H1 (cell line): Measurements from ENCODE around the gene STARD3NL. TPM values are rescaled to one million over a fixed set of nuclear protein-coding genes. Genes with fewer than 3 reads are reported as not detected.

Experiments used
- CTCF ChIA-PET: fragments of 300-600 bp; sonication (Branson Sonifier 250); formaldehyde crosslinking; loops from one replicate; lab custom pipeline; 2021; ENCODE audit not compliant: partially characterized antibody; lab: Charles Lee
- POLR2A ChIA-PET: fragments of 300-600 bp; sonication (Branson Sonifier 250); formaldehyde crosslinking; loops from one replicate; lab custom pipeline; 2021; ENCODE audit warnings: inconsistent platforms; ENCODE audit not compliant: partially characterized antibody; lab: Charles Lee
- DNase-seq, 2 experiments: peaks; one replicate each; pipeline versions ENCODE4 v3.0.0 to v3.0.0-alpha.2; 2010 to 2022; ENCODE audit warnings: low spot score in 2 of 2, low read depth in 1 of 2, mixed read lengths in 1 of 2
- FAIRE-seq: peaks from 2 replicates; lab custom pipeline; 2011; peaks lifted over from hg19 to GRCh38; lab: Jason Lieb, UNC
- H2AFZ ChIP-seq: 2 replicates; pipeline ENCODE4 v1.8.1; 2012; ENCODE audit warnings: low read length, inconsistent platforms
- H2AK5ac ChIP-seq: 2 replicates; pipeline ENCODE4 v1.6.1; 2013; ENCODE audit warnings: low read depth, low read length
- H2BK120ac ChIP-seq: replicated peaks from 2 replicates; pipeline ENCODE3; 2013; ENCODE audit warnings: low read depth, low read length, inconsistent platforms
- H2BK12ac ChIP-seq: 2 replicates; pipeline ENCODE4 v1.6.1; 2013; ENCODE audit warnings: low read depth, low read length
- H2BK15ac ChIP-seq: 2 replicates; pipeline ENCODE4 v1.6.1; 2013; ENCODE audit warnings: low read length
- H2BK20ac ChIP-seq: 2 replicates; pipeline ENCODE4 v1.6.1; 2013; ENCODE audit warnings: low read length
- H2BK5ac ChIP-seq: 2 replicates; pipeline ENCODE4 v1.6.1; 2013; ENCODE audit warnings: low read depth, low read length
- H3K14ac ChIP-seq: 2 replicates; pipeline ENCODE4 v1.6.1; 2013; ENCODE audit warnings: inconsistent platforms; ENCODE audit not compliant: insufficient read length
- H3K18ac ChIP-seq: 2 replicates; pipeline ENCODE4 v1.6.1; 2013; ENCODE audit warnings: low read length; ENCODE audit errors: extremely low read depth
- H3K23ac ChIP-seq: 2 replicates; pipeline ENCODE4 v1.6.1; 2013; ENCODE audit warnings: inconsistent platforms; ENCODE audit not compliant: insufficient read length
- H3K23me2 ChIP-seq: 2 replicates; pipeline ENCODE4 v1.6.1; 2013; ENCODE audit warnings: low read depth, low read length
- H3K27ac ChIP-seq: 2 replicates; pipeline ENCODE4 v1.6.1; 2011; ENCODE audit warnings: low read depth, low read length, inconsistent platforms
- H3K27me3 ChIP-seq, 4 experiments: replicated peaks in 1 of 4; 1 replicate in 1 of 4; 2 replicates in 3 of 4; pipeline versions ENCODE4 v1.6.1 to v1.8.1; 2011 to 2013; ENCODE audit warnings: low read length in 3 of 4, mild to moderate bottlenecking in 3 of 4, inconsistent platforms in 2 of 4, mixed read lengths in 2 of 4, moderate library complexity in 1 of 4; ENCODE audit not compliant: control insufficient read depth in 3 of 4, insufficient read depth in 3 of 4; ENCODE audit errors: extremely low read depth in 1 of 4
- H3K36me3 ChIP-seq, 4 experiments: 2 replicates each; pipeline versions ENCODE4 v1.6.1 to v1.8.1; 2011 to 2013; ENCODE audit warnings: mild to moderate bottlenecking in 4 of 4, low read length in 3 of 4, moderate library complexity in 2 of 4, control low read depth in 1 of 4, inconsistent platforms in 1 of 4; ENCODE audit not compliant: insufficient read depth in 4 of 4, control insufficient read depth in 2 of 4
- H3K4ac ChIP-seq: replicated peaks from 2 replicates; pipeline ENCODE3; 2013; ENCODE audit warnings: low read length, low read depth, mixed read lengths, inconsistent platforms; ENCODE audit not compliant: insufficient read length
- H3K4me1 ChIP-seq, 4 experiments: replicated peaks in 1 of 4; 1 replicate in 1 of 4; 2 replicates in 3 of 4; pipeline versions ENCODE4 v1.6.1 to v1.8.1; 2011 to 2013; ENCODE audit warnings: low read length in 3 of 4, inconsistent platforms in 2 of 4, mixed read lengths in 1 of 4; ENCODE audit not compliant: insufficient read depth in 4 of 4, control insufficient read depth in 3 of 4
- H3K4me2 ChIP-seq, 2 experiments: 2 replicates each; pipeline versions ENCODE4 v1.6.1 to v1.8.1; 2011 to 2013; ENCODE audit warnings: low read depth in 2 of 2, low read length in 2 of 2, control low read depth in 1 of 2, inconsistent platforms in 1 of 2, mild to moderate bottlenecking in 1 of 2; ENCODE audit not compliant: insufficient read depth in 1 of 2
- H3K4me3 ChIP-seq, 4 experiments: fragments of 200-600, 300-600 bp in 1 of 4; sonication (generic), shearing (Covaris generic), sonication (Bioruptor Twin) in 1 of 4; 2 replicates each; pipeline versions ENCODE4 v1.5.1 to v1.8.1; 2011 to 2016; ENCODE audit warnings: low read length in 4 of 4, low read depth in 3 of 4, control low read depth in 2 of 4, inconsistent platforms in 2 of 4, mild to moderate bottlenecking in 2 of 4, mixed read lengths in 1 of 4, moderate library complexity in 1 of 4; ENCODE audit not compliant: insufficient read depth in 2 of 4; ENCODE audit errors: extremely low read depth in 1 of 4
- H3K56ac ChIP-seq: replicated peaks from 2 replicates; pipeline ENCODE3; 2013; ENCODE audit warnings: low read depth, mild to moderate bottlenecking, mixed read lengths, low read length, inconsistent platforms; ENCODE audit not compliant: insufficient read length
- H3K79me1 ChIP-seq: 2 replicates; pipeline ENCODE4 v1.6.1; 2013; ENCODE audit warnings: low read depth, low read length, control low read depth
- H3K79me2 ChIP-seq, 2 experiments: 2 replicates each; pipeline versions ENCODE4 v1.6.1 to v1.8.1; 2012 to 2013; ENCODE audit warnings: low read length in 2 of 2, mild to moderate bottlenecking in 2 of 2, inconsistent platforms in 1 of 2; ENCODE audit not compliant: insufficient read depth in 2 of 2, control insufficient read depth in 1 of 2
- H3K9ac ChIP-seq, 4 experiments: replicated peaks in 1 of 4; 1 replicate in 1 of 4; 2 replicates in 3 of 4; pipeline versions ENCODE4 v1.6.1 to v1.8.1; 2011 to 2013; ENCODE audit warnings: low read depth in 3 of 4, low read length in 3 of 4, control low read depth in 2 of 4, mild to moderate bottlenecking in 2 of 4, moderate library complexity in 2 of 4, inconsistent platforms in 1 of 4; ENCODE audit errors: extremely low read depth in 1 of 4
- H3K9me3 ChIP-seq, 2 experiments: 2 replicates each; pipeline versions ENCODE4 v1.6.1 to v1.8.1; 2012 to 2013; ENCODE audit warnings: mild to moderate bottlenecking in 2 of 2, moderate library complexity in 2 of 2, control low read depth in 1 of 2, inconsistent platforms in 1 of 2, low read depth in 1 of 2, low read length in 1 of 2, mixed read lengths in 1 of 2; ENCODE audit not compliant: insufficient read depth in 2 of 2
- H4K20me1 ChIP-seq, 2 experiments: replicated peaks in 1 of 2; 2 replicates each; pipeline versions ENCODE3 to v1.8.1; 2011 to 2013; ENCODE audit warnings: inconsistent platforms in 2 of 2, low read length in 2 of 2, mild to moderate bottlenecking in 1 of 2; ENCODE audit not compliant: insufficient read depth in 2 of 2, control insufficient read depth in 1 of 2
- H4K5ac ChIP-seq: 2 replicates; pipeline ENCODE4 v1.6.1; 2013; ENCODE audit warnings: low read length, low read depth, mixed read lengths, inconsistent platforms; ENCODE audit not compliant: insufficient read length
- H4K8ac ChIP-seq: 2 replicates; pipeline ENCODE4 v1.8.0; 2013; ENCODE audit warnings: mild to moderate bottlenecking, moderate library complexity, low read length, inconsistent platforms; ENCODE audit not compliant: insufficient read depth; ENCODE audit errors: extremely low read depth
- H4K91ac ChIP-seq: replicated peaks from 2 replicates; pipeline ENCODE3; 2013; ENCODE audit warnings: low read length, mixed read lengths, inconsistent platforms; ENCODE audit not compliant: insufficient read length
- GABPA ChIP-seq: IDR thresholded peaks from 2 replicates; pipeline ENCODE4 v1.6.1; 2011; ENCODE audit warnings: mild to moderate bottlenecking, low read length, moderate library complexity, borderline replicate concordance; ENCODE audit not compliant: insufficient read depth
- KDM4A ChIP-seq: IDR thresholded peaks from one replicate; pipeline ENCODE4 v1.7.1; 2012; ENCODE audit warnings: low read depth, mild to moderate bottlenecking, moderate library complexity, low read length, inconsistent platforms; ENCODE audit not compliant: severe bottlenecking
- KDM5A ChIP-seq: fragments of 200-600 bp; IDR thresholded peaks from 2 replicates; pipeline ENCODE4 v1.7.1; 2012; ENCODE audit warnings: mild to moderate bottlenecking, low read length, inconsistent platforms, mixed read lengths
- PHF8 ChIP-seq: fragments of 200-600 bp; sonication (generic); conservative IDR thresholded peaks from 2 replicates; pipeline ENCODE4 v1.7.1; 2012; ENCODE audit warnings: low read depth, mild to moderate bottlenecking, inconsistent platforms, low read length, moderate library complexity
- POU5F1 ChIP-seq: IDR thresholded peaks from 2 replicates; pipeline ENCODE4 v1.6.1; 2011; ENCODE audit warnings: low read depth, mild to moderate bottlenecking, low read length, moderate library complexity
- RAD21 ChIP-seq, 2 experiments: IDR thresholded peaks in 1 of 2; conservative IDR thresholded peaks in 1 of 2; 2 replicates each; pipeline ENCODE4 v1.6.1; 2011; ENCODE audit warnings: low read depth in 2 of 2, low read length in 2 of 2, improper control_type of control experiment in 1 of 2, inconsistent platforms in 1 of 2, mild to moderate bottlenecking in 1 of 2, moderate library complexity in 1 of 2
- RBBP5 ChIP-seq: IDR thresholded peaks from 2 replicates; pipeline ENCODE4 v1.7.1; 2012; ENCODE audit warnings: low read depth, mild to moderate bottlenecking, inconsistent platforms, low read length, moderate library complexity, borderline replicate concordance
- RNF2 ChIP-seq: fragments of 200-900, 300-1000 bp; sonication (generic); IDR thresholded peaks from 2 replicates; pipeline ENCODE4 v1.7.1; 2016; ENCODE audit warnings: borderline replicate concordance, low read depth, mild to moderate bottlenecking, antibody characterized with exemption, low read length; ENCODE audit not compliant: poor library complexity, severe bottlenecking; ENCODE audit errors: missing control alignments
- SRF ChIP-seq: IDR thresholded peaks from 2 replicates; pipeline ENCODE4 v1.6.1; 2011; ENCODE audit warnings: mild to moderate bottlenecking, low read depth, low read length, moderate library complexity
- TEAD4 ChIP-seq: IDR thresholded peaks from 2 replicates; pipeline ENCODE4 v1.6.1; 2012; ENCODE audit warnings: low read depth, low read length, inconsistent platforms, mixed read lengths
- polyA plus RNA-seq, 7 experiments: library from polyadenylated mRNA; depleted of rRNA in 3 of 7; stranded (reverse) in 5 of 7; unstranded in 2 of 7; fragments of >200 nt in 5 of 7; fragments of 200-250 nt in 2 of 7; gene quantifications; 1 replicate in 5 of 7; 2 replicates in 1 of 7; 4 replicates in 1 of 7; pipeline versions ENCODE4 v1.2.1 to v1.2.3, GENCODE V29; 2011 to 2013; ENCODE audit warnings: missing spikeins in 2 of 7, mixed read lengths in 2 of 7
- total RNA-seq: library from RNA; stranded (reverse); fragmentation: NEBNext Ultra II Directional; extraction: Animal tissue kit (Norgen Biotek cat#: 25700); gene quantifications from 2 replicates; pipeline ENCODE4 v1.2.1, GENCODE V29; 2021
- TF ChIP-seq, protein P1 (sequence below): IDR thresholded peaks from 2 replicates; pipeline ENCODE4 v1.6.1; 2012; ENCODE audit warnings: low read length, inconsistent platforms
- TF ChIP-seq, protein P2 (sequence below): IDR thresholded peaks from 2 replicates; pipeline ENCODE4 v1.6.1; 2012; ENCODE audit warnings: inconsistent platforms

Gene STARD3NL
- total and polyA plus RNA-seq, 2 of the 8 experiments (the other 6 are each of a cell fraction or from before 2014, with no cell fraction given): 27.1 to 40.5 TPM

DNA sequence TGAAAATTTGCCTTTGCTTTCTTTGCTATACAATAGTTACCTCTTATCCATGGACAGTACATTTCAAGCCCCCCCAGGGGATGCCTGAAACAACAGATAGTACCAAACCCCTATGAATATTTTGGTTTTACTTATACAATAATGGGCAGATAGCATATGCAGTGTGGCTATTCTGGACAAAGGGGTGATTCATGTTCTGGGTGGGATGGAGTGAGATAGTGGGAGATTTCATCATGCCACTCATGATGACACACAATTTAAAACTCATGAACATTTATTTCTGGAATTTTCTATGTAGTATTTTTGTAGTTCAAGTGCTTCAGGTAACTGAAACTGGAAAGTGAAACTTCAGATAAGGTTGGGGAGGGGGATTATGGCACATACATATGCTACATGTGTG is 12.0 kb downstream of the STARD3NL start:
- no peaks in the 10 kb centered on the region for H3K27me3 ChIP-seq
- peaks cover 0 to 90% of the 10 kb centered on the region in 2 experiments; a peak in 3 of 4 replicates for H3K79me2 ChIP-seq
- H4K20me1 ChIP-seq: no peaks in the 10 kb centered on the region
- TF ChIP-seq POU5F1 (no peak), RBBP5 (no peak), GABPA (no peak), KDM4A (no peak), RNF2 (no peak), RAD21 (IDR thresholded peaks at IDR 0.05 in 1 of 2, conservative IDR thresholded peaks at IDR 0.05 in 1 of 2; ENCODE audit: low read depth in 2 of 2, low read length in 2 of 2) (no peak), KDM5A (no peak), TEAD4 (no peak), PHF8 (no peak), SRF (no peak)
- TF ChIP-seq, protein P1, sequence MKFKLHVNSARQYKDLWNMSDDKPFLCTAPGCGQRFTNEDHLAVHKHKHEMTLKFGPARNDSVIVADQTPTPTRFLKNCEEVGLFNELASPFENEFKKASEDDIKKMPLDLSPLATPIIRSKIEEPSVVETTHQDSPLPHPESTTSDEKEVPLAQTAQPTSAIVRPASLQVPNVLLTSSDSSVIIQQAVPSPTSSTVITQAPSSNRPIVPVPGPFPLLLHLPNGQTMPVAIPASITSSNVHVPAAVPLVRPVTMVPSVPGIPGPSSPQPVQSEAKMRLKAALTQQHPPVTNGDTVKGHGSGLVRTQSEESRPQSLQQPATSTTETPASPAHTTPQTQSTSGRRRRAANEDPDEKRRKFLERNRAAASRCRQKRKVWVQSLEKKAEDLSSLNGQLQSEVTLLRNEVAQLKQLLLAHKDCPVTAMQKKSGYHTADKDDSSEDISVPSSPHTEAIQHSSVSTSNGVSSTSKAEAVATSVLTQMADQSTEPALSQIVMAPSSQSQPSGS: no peak
- TF ChIP-seq, protein P2, sequence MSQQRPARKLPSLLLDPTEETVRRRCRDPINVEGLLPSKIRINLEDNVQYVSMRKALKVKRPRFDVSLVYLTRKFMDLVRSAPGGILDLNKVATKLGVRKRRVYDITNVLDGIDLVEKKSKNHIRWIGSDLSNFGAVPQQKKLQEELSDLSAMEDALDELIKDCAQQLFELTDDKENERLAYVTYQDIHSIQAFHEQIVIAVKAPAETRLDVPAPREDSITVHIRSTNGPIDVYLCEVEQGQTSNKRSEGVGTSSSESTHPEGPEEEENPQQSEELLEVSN: no peak
- no peak overlapping the region for H3K4me3 ChIP-seq
- H3K4ac ChIP-seq: no peak overlapping the region
- no peak overlapping the region for H4K5ac ChIP-seq
- H2BK5ac ChIP-seq: no peak overlapping the region
- FAIRE-seq: no peak
- no peak overlapping the region for H2BK12ac ChIP-seq
- no peak overlapping the region for H3K4me2 ChIP-seq
- no peak overlapping the region for H2AFZ ChIP-seq
- H3K9me3 ChIP-seq: no peaks in the 10 kb centered on the region
- ChIA-PET POLR2A (no interaction called here), CTCF (no interaction called here)
- peaks cover 5% of the 10 kb centered on the region; the same call in 1 of the 2 replicates for H3K79me1 ChIP-seq
- no peak overlapping the region for H4K91ac ChIP-seq
- H2BK15ac ChIP-seq: no peak overlapping the region
- no peak overlapping the region for H2AK5ac ChIP-seq
- no peak overlapping the region for H2BK20ac ChIP-seq
- H3K23me2 ChIP-seq: no peaks in the 10 kb centered on the region
- no peak overlapping the region for H3K23ac ChIP-seq
- no peak overlapping the region for H3K14ac ChIP-seq
- no peak overlapping the region for H3K56ac ChIP-seq
- no peak for DNase-seq
- H3K18ac ChIP-seq: no peak overlapping the region
- no peak overlapping the region for H3K9ac ChIP-seq
- H3K27ac ChIP-seq: no peak overlapping the region
- H3K36me3 ChIP-seq: no peaks in the 10 kb centered on the region
- H2BK120ac ChIP-seq: no peak overlapping the region
- H4K8ac ChIP-seq: no peak overlapping the region
- peaks cover 5 to 18% (median 10%) of the 10 kb centered on the region in 4 experiments; a peak in 6 of 7 replicates for H3K4me1 ChIP-seq
